ENCODE results near the gene PDE9A. TPM values are rescaled to one million over a fixed set of nuclear protein-coding genes. Genes with fewer than 3 reads are reported as not detected.

PDE9A gene
- total RNA-seq, 1 experiment from 2014 or later, result 31.9 TPM

DNA sequence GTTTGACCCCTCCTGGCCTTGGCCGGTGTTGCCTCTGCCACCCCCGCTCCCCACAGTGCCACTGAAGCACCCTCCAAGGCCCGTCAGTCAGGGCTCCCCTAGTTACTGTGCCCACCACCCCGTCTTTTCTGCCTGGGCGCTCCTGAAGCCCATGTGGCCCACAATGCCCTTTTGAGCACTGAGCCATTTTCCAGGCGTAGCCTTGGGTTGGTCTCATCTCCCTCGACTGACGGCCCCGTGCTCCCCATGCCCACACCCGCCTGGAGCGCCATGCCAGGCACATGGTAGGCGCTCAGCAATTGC is 118.0 kb downstream of the PDE9A start:
- Histone ChIP-seq H3K9ac (ENCODE audit: extremely low read depth, insufficient read length, low read length) (no peak overlapping the region), H3K9me3 (ENCODE audit: control insufficient read depth, low read depth, low read length) (no peaks in the 10 kb centered on the region), H4K20me1 (ENCODE audit: control insufficient read depth, insufficient read depth, insufficient read length) (no peaks in the 10 kb centered on the region), H3K4me1 (ENCODE audit: insufficient read depth, low read length) (no peaks in the 10 kb centered on the region), H2AK5ac (ENCODE audit: insufficient read length, low read length) (no peak overlapping the region), H2BK120ac (ENCODE audit: low read depth, low read length, poor library complexity, severe bottlenecking) (no peak overlapping the region), H3T11ph (ENCODE audit: low read length) (no peak overlapping the region), H4K5ac (ENCODE audit: insufficient read length, low read depth, low read length) (no peak overlapping the region), H2BK20ac (ENCODE audit: low read depth, low read length, poor library complexity, severe bottlenecking) (no peak overlapping the region), H2BK12ac (ENCODE audit: insufficient read length, low read depth, low read length) (no peak overlapping the region), H4K91ac (ENCODE audit: insufficient read length, low read depth, low read length) (no peak overlapping the region), H3K4me2 (ENCODE audit: insufficient read depth, insufficient read length, low read length) (no peak overlapping the region), H3K56ac (ENCODE audit: insufficient read length, low read depth, low read length) (no peak overlapping the region), H3K4ac (ENCODE audit: low read depth, low read length) (no peak overlapping the region), H3K23me2 (ENCODE audit: insufficient read length, low read depth, low read length, poor library complexity, severe bottlenecking) (no peaks in the 10 kb centered on the region), H2BK15ac (ENCODE audit: low read depth, low read length) (no peak overlapping the region), H3K23ac (ENCODE audit: insufficient read length, low read depth, low read length) (no peak overlapping the region), H2AFZ (ENCODE audit: low read length) (no peak overlapping the region), H3K27me3 (ENCODE audit: insufficient read depth, low read length) (no peaks in the 10 kb centered on the region), H2BK5ac (ENCODE audit: insufficient read length, low read length) (no peak overlapping the region), H3K27ac (ENCODE audit: insufficient read length, low read depth, low read length) (no peak overlapping the region), H3K79me1 (ENCODE audit: insufficient read depth, low read depth, low read length, poor library complexity, severe bottlenecking) (no peaks in the 10 kb centered on the region), H3K18ac (ENCODE audit: insufficient read length, low read depth, low read length) (no peak overlapping the region), H4K8ac (replicated peaks; ENCODE audit: insufficient read length, low read depth, low read length) (no peak overlapping the region), H3K79me2 (ENCODE audit: insufficient read depth, low read length) (no peaks in the 10 kb centered on the region), H3K14ac (ENCODE audit: insufficient read depth, low read length) (no peak overlapping the region)
- TF ChIP-seq, protein P1, sequence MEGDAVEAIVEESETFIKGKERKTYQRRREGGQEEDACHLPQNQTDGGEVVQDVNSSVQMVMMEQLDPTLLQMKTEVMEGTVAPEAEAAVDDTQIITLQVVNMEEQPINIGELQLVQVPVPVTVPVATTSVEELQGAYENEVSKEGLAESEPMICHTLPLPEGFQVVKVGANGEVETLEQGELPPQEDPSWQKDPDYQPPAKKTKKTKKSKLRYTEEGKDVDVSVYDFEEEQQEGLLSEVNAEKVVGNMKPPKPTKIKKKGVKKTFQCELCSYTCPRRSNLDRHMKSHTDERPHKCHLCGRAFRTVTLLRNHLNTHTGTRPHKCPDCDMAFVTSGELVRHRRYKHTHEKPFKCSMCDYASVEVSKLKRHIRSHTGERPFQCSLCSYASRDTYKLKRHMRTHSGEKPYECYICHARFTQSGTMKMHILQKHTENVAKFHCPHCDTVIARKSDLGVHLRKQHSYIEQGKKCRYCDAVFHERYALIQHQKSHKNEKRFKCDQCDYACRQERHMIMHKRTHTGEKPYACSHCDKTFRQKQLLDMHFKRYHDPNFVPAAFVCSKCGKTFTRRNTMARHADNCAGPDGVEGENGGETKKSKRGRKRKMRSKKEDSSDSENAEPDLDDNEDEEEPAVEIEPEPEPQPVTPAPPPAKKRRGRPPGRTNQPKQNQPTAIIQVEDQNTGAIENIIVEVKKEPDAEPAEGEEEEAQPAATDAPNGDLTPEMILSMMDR (conservative IDR thresholded peaks at IDR 0.05), result no peak
- WGBS (ENCODE audit: extremely low coverage, insufficient read length, low lambda C conversion rate), result no CpG with 5 or more reads among the region's 12 CpGs
- H3K4me1 Mint-ChIP-seq, result no peaks in the 10 kb centered on the region
- no peak overlapping the region for H3K27ac Mint-ChIP-seq
- H3K36me3 Mint-ChIP-seq (ENCODE audit: insufficient read depth in 1 of 3, low read depth in 3 of 3), result peaks cover 47 to 75% (median 70%) of the 10 kb centered on the region in 3 experiments
- peaks cover 0 to 2% of the 10 kb centered on the region in 2 experiments; a peak in 2 of 5 replicates for H3K9me3 Mint-ChIP-seq
- H3K27me3 Mint-ChIP-seq (ENCODE audit: low read depth), result no peaks in the 10 kb centered on the region; the same call in 1 of the 2 replicates
- DNase-seq, result no peak
- H3K4me3 Mint-ChIP-seq, result no peak overlapping the region
